Parathyroid adenoma (tissue), 2 donors: ENCODE measurements around the gene DNAAF8.

Experiments used
- H2AFZ ChIP-seq: fragments of 300-600 bp; sonication (generic); one replicate; pipeline ENCODE4 v1.7.0; 2017; ENCODE audit warnings: antibody characterized with exemption, mild to moderate bottlenecking
- H3K27ac ChIP-seq: fragments of 300-600 bp; sonication (generic); one replicate; pipeline ENCODE4 v1.7.0; 2017
- H3K27me3 ChIP-seq: fragments of 300-600 bp; sonication (generic); one replicate; pipeline ENCODE4 v1.7.0; 2017; ENCODE audit warnings: low read length; ENCODE audit not compliant: control insufficient read depth, insufficient read depth
- H3K36me3 ChIP-seq: fragments of 300-600 bp; sonication (generic); one replicate; pipeline ENCODE4 v1.7.0; 2017; ENCODE audit warnings: low read length; ENCODE audit not compliant: control insufficient read depth, insufficient read depth
- H3K4me1 ChIP-seq: fragments of 300-600 bp; sonication (generic); one replicate; pipeline ENCODE4 v1.7.0; 2017; ENCODE audit warnings: control low read depth
- H3K4me2 ChIP-seq: fragments of 300-600 bp; sonication (generic); one replicate; pipeline ENCODE4 v1.7.0; 2017; ENCODE audit warnings: low read length
- H3K4me3 ChIP-seq: fragments of 300-600 bp; sonication (generic); one replicate; pipeline ENCODE4 v1.7.0; 2017; ENCODE audit warnings: low read depth, low read length
- H3K79me2 ChIP-seq: fragments of 300-600 bp; sonication (generic); one replicate; pipeline ENCODE4 v1.7.0; 2017; ENCODE audit warnings: control low read depth
- H3K9ac ChIP-seq: fragments of 300-600 bp; sonication (generic); one replicate; pipeline ENCODE4 v1.7.0; 2017; ENCODE audit warnings: mild to moderate bottlenecking
- H3K9me3 ChIP-seq: fragments of 300-600 bp; sonication (generic); one replicate; pipeline ENCODE4 v1.7.0; 2017; ENCODE audit warnings: low read length; ENCODE audit not compliant: control insufficient read depth
- CTCF ChIP-seq: fragments of 300-600 bp; sonication (generic); IDR thresholded peaks from one replicate; pipeline ENCODE4 v1.7.0; 2017; ENCODE audit warnings: antibody characterized with exemption, mild to moderate bottlenecking
- donor health status: primary hyperparathyroidism.

Gene DNAAF8

GRCh38 chr16:4686497-4687210 lies 47.7 kb upstream of the DNAAF8 start:
- H3K27me3 ChIP-seq, result no peaks in the 10 kb centered on the region
- H3K79me2 ChIP-seq, result peaks cover 4% of the 10 kb centered on the region
- no peaks in the 10 kb centered on the region for H3K9me3 ChIP-seq
- H3K36me3 ChIP-seq, result no peaks in the 10 kb centered on the region
- H3K9ac ChIP-seq, result no peak overlapping the region
- H3K27ac ChIP-seq, result no peak overlapping the region
- H3K4me1 ChIP-seq, result peaks cover 14% of the 10 kb centered on the region
- H2AFZ ChIP-seq, result no peak overlapping the region
- TF ChIP-seq CTCF, result no peak
- H3K4me2 ChIP-seq, result no peak overlapping the region
- H3K4me3 ChIP-seq, result no peak overlapping the region

GRCh38 chr16:4687416-4687815 lies 46.9 kb upstream of the DNAAF8 start:
- Histone ChIP-seq H3K4me1 (peaks cover 14% of the 10 kb centered on the region), H3K27ac (no peak overlapping the region), H3K4me2 (no peak overlapping the region), H2AFZ (no peak overlapping the region), H3K79me2 (peaks cover 4% of the 10 kb centered on the region), H3K9me3 (no peaks in the 10 kb centered on the region), H3K27me3 (no peaks in the 10 kb centered on the region), H3K9ac (no peak overlapping the region), H3K4me3 (no peak overlapping the region), H3K36me3 (no peaks in the 10 kb centered on the region)
- TF ChIP-seq CTCF, result no peak

GRCh38 chr16:4687946-4688673 lies 46.2 kb upstream of the DNAAF8 start:
- Histone ChIP-seq H3K36me3 (no peaks in the 10 kb centered on the region), H2AFZ (no peak overlapping the region), H3K79me2 (peaks cover 4% of the 10 kb centered on the region), H3K4me2 (no peak overlapping the region), H3K27ac (no peak overlapping the region), H3K27me3 (no peaks in the 10 kb centered on the region), H3K4me1 (peaks cover 11% of the 10 kb centered on the region), H3K9me3 (no peaks in the 10 kb centered on the region), H3K9ac (no peak overlapping the region), H3K4me3 (no peak overlapping the region)
- TF ChIP-seq CTCF, result no peak

GRCh38 chr16:4688674-4689045 lies 45.7 kb upstream of the DNAAF8 start:
- H3K9ac ChIP-seq, result no peak overlapping the region
- no peak overlapping the region for H3K27ac ChIP-seq
- no peaks in the 10 kb centered on the region for H3K36me3 ChIP-seq
- peaks cover 5% of the 10 kb centered on the region for H3K4me1 ChIP-seq
- no peak overlapping the region for H3K4me2 ChIP-seq
- H3K9me3 ChIP-seq, result no peaks in the 10 kb centered on the region
- no peaks in the 10 kb centered on the region for H3K27me3 ChIP-seq
- H2AFZ ChIP-seq, result no peak overlapping the region
- peaks cover 4% of the 10 kb centered on the region for H3K79me2 ChIP-seq
- H3K4me3 ChIP-seq, result no peak overlapping the region
- no peak for TF ChIP-seq CTCF
